SK-N-SH treated with all-trans-retinoic acid at 6 μM for 48 hours (cell line): ENCODE measurements around the gene ARHGAP18.

Source experiments
- ATAC-seq: fragments of 200-7000 bp; cut with Tn5 transposase; 3 replicates; pipeline ENCODE4 v1.9.1; 2020; ENCODE audit warnings: mild to moderate bottlenecking, moderate library complexity
- ARNTL ChIP-seq: fragments of 450-650 bp; formaldehyde crosslinking; IDR thresholded peaks from 2 replicates; pipeline ENCODE4 v1.5.0; 2020; ENCODE audit warnings: low read depth, mild to moderate bottlenecking, moderate library complexity, borderline replicate concordance
- BACH2 ChIP-seq: fragments of 250-450 bp; sonication (Bioruptor Pico); IDR thresholded peaks from 2 replicates; pipeline ENCODE4 v1.9.0; 2021; ENCODE audit warnings: mild to moderate bottlenecking, borderline replicate concordance
- CSDC2 ChIP-seq: fragments of 250-450 bp; sonication (Bioruptor Pico); IDR thresholded peaks from 2 replicates; pipeline ENCODE4 v1.5.0; 2020; ENCODE audit warnings: mild to moderate bottlenecking, moderate library complexity
- ESRRG ChIP-seq: fragments of 250-450 bp; sonication (Bioruptor Pico); IDR thresholded peaks from 2 replicates; pipeline ENCODE4 v1.6.1; 2021; ENCODE audit warnings: mild to moderate bottlenecking
- GLIS3 ChIP-seq: fragments of 250-450 bp; sonication (Bioruptor Pico); IDR thresholded peaks from 2 replicates; pipeline ENCODE4 v1.5.0; 2020; ENCODE audit warnings: mild to moderate bottlenecking, moderate library complexity
- ISL1 ChIP-seq: fragments of 250-450 bp; sonication (Bioruptor Pico); IDR thresholded peaks from 2 replicates; pipeline ENCODE4 v2.1.2; 2022; ENCODE audit warnings: mild to moderate bottlenecking, moderate library complexity
- OSR1 ChIP-seq: fragments of 250-450 bp; sonication (Bioruptor Pico); IDR thresholded peaks from 2 replicates; pipeline ENCODE4 v1.8.0; 2022; ENCODE audit warnings: moderate library complexity, mild to moderate bottlenecking, inconsistent platforms
- PPARA ChIP-seq: fragments of 250-450 bp; sonication (Bioruptor Pico); IDR thresholded peaks from 2 replicates; pipeline ENCODE4 v1.5.0; 2020; ENCODE audit warnings: mild to moderate bottlenecking, borderline replicate concordance
- RARB ChIP-seq: fragments of 250-450 bp; sonication (Bioruptor Pico); IDR thresholded peaks from 2 replicates; pipeline ENCODE4 v1.8.0; 2021; ENCODE audit warnings: mild to moderate bottlenecking, moderate library complexity
- SNAI2 ChIP-seq: fragments of 250-450 bp; sonication (Bioruptor Pico); IDR thresholded peaks from 2 replicates; pipeline ENCODE4 v1.5.0; 2020; ENCODE audit warnings: mild to moderate bottlenecking, moderate library complexity
- TCF4 ChIP-seq: fragments of 250-450 bp; sonication (Bioruptor Pico); IDR thresholded peaks from 2 replicates; pipeline ENCODE4 v1.8.0; 2021; ENCODE audit warnings: mild to moderate bottlenecking, moderate library complexity, borderline replicate concordance
- TOX ChIP-seq: fragments of 250-450 bp; sonication (Bioruptor Pico); IDR thresholded peaks from 2 replicates; pipeline ENCODE4 v1.8.0; 2021; ENCODE audit warnings: mild to moderate bottlenecking, moderate library complexity, borderline replicate concordance
- ZC3H10 ChIP-seq: fragments of 250-450 bp; sonication (Bioruptor Pico); IDR thresholded peaks from 2 replicates; pipeline ENCODE4 v1.5.1; 2021; ENCODE audit warnings: mild to moderate bottlenecking, moderate library complexity
- ZFP3 ChIP-seq: fragments of 250-450 bp; sonication (Bioruptor Pico); IDR thresholded peaks from 2 replicates; pipeline ENCODE4 v1.5.0; 2020; ENCODE audit warnings: mild to moderate bottlenecking, moderate library complexity
- ZFP30 ChIP-seq: fragments of 450-650 bp; formaldehyde crosslinking; IDR thresholded peaks from 2 replicates; pipeline ENCODE4 v1.5.0; 2022; ENCODE audit warnings: mild to moderate bottlenecking, moderate library complexity
- ZNF565 ChIP-seq: fragments of 450-650 bp; formaldehyde crosslinking; conservative IDR thresholded peaks from 2 replicates; pipeline ENCODE4 v1.5.0; 2020; ENCODE audit warnings: low read depth, mild to moderate bottlenecking, moderate library complexity
- ZNF8 ChIP-seq: fragments of 450-650 bp; formaldehyde crosslinking; IDR thresholded peaks from 2 replicates; pipeline ENCODE4 v1.5.0; 2020; ENCODE audit warnings: mild to moderate bottlenecking, moderate library complexity
- TF ChIP-seq, protein P1 (sequence below): fragments of 250-450 bp; sonication (Bioruptor Pico); IDR thresholded peaks from 2 replicates; pipeline ENCODE4 v1.8.0; 2021; ENCODE audit warnings: low read depth, mild to moderate bottlenecking, moderate library complexity, borderline replicate concordance
- TF ChIP-seq, protein P2 (sequence below): fragments of 250-450 bp; sonication (Bioruptor Pico); IDR thresholded peaks from 2 replicates; pipeline ENCODE4 v1.8.0; 2020; ENCODE audit warnings: mild to moderate bottlenecking, moderate library complexity, borderline replicate concordance
- TF ChIP-seq, protein P3 (sequence below): fragments of 250-450 bp; sonication (Bioruptor Pico); IDR thresholded peaks from 2 replicates; pipeline ENCODE4 v1.5.0; 2020; ENCODE audit warnings: mild to moderate bottlenecking, moderate library complexity

The ARHGAP18 gene

DNA sequence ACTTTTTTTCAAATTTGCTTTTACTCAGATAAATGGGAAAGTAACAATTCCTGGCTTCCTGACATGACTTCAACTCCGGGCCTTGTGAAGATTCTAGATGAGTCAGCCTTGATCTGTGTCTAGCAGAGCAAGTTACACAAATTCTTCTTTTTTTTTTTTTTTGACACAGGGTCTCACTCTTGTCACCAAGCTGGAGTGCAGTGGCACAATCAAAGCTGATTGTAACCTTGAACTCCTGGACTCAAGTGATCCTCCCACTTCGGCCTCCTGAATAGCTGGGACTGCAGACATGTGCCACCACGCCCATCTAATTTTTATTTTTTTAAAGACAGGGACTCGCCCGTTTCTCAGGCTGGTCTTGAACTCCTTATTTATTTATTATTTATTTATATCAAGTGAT lies 7.3 kb upstream of the ARHGAP18 start:
- TF ChIP-seq SNAI2 (no peak), TCF4 (CRISPR knock-in tag) (no peak), BACH2 (CRISPR knock-in tag) (no peak), ESRRG (CRISPR knock-in tag) (no peak), TOX (CRISPR knock-in tag) (no peak), ZNF8 (no peak), GLIS3 (no peak), ISL1 (CRISPR knock-in tag) (no peak), PPARA (CRISPR knock-in tag) (no peak), ZFP3 (CRISPR knock-in tag) (no peak), RARB (CRISPR knock-in tag) (no peak), CSDC2 (no peak), ARNTL (CRISPR knock-in tag) (no peak)
- TF ChIP-seq, protein P1, sequence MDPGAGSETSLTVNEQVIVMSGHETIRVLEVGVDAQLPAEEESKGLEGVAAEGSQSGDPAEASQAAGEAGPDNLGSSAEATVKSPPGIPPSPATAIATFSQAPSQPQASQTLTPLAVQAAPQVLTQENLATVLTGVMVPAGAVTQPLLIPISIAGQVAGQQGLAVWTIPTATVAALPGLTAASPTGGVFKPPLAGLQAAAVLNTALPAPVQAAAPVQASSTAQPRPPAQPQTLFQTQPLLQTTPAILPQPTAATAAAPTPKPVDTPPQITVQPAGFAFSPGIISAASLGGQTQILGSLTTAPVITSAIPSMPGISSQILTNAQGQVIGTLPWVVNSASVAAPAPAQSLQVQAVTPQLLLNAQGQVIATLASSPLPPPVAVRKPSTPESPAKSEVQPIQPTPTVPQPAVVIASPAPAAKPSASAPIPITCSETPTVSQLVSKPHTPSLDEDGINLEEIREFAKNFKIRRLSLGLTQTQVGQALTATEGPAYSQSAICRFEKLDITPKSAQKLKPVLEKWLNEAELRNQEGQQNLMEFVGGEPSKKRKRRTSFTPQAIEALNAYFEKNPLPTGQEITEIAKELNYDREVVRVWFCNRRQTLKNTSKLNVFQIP (CRISPR knock-in tag), result no peak
- TF ChIP-seq, protein P2, sequence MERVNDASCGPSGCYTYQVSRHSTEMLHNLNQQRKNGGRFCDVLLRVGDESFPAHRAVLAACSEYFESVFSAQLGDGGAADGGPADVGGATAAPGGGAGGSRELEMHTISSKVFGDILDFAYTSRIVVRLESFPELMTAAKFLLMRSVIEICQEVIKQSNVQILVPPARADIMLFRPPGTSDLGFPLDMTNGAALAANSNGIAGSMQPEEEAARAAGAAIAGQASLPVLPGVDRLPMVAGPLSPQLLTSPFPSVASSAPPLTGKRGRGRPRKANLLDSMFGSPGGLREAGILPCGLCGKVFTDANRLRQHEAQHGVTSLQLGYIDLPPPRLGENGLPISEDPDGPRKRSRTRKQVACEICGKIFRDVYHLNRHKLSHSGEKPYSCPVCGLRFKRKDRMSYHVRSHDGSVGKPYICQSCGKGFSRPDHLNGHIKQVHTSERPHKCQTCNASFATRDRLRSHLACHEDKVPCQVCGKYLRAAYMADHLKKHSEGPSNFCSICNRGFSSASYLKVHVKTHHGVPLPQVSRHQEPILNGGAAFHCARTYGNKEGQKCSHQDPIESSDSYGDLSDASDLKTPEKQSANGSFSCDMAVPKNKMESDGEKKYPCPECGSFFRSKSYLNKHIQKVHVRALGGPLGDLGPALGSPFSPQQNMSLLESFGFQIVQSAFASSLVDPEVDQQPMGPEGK (CRISPR knock-in tag), result no peak
- TF ChIP-seq, all 23 proteins: peak for 0
- peak; percentile 72 for ATAC-seq

DNA sequence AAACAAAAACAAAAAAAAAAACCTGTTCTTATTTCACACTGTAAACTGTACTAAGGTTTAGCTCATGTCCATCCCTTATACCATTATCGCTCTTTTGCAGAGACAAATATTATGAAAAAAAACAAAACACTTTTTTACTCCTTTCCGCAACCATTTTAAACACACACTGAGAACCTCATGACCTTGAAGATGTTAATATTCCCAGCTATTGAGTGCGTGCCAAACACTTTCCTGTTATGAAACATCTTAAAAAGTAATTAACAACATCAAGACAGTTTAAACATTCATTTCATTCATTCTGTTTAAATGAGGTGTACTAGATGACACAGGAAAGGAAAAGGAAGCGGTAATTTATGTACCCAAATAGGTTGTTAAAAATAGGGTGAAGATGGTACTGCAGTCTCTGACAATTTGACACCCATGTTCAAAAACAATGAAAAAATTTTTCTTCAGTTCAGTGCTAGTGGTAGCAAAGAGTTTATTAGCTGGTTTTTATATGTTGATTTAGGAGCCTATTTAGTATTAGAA lies 3.9 kb upstream of the ARHGAP18 start:
- ATAC-seq, result no peak
- TF ChIP-seq, protein P1 (CRISPR knock-in tag), result no peak
- TF ChIP-seq ZFP3 (CRISPR knock-in tag) (no peak), ZFP30 (CRISPR knock-in tag) (no peak), PPARA (CRISPR knock-in tag) (no peak), SNAI2 (no peak), RARB (CRISPR knock-in tag) (no peak), ZC3H10 (CRISPR knock-in tag) (no peak), TCF4 (CRISPR knock-in tag) (no peak), OSR1 (CRISPR knock-in tag) (no peak), ZNF565 (CRISPR knock-in tag) (no peak), ZNF8 (no peak)

DNA sequence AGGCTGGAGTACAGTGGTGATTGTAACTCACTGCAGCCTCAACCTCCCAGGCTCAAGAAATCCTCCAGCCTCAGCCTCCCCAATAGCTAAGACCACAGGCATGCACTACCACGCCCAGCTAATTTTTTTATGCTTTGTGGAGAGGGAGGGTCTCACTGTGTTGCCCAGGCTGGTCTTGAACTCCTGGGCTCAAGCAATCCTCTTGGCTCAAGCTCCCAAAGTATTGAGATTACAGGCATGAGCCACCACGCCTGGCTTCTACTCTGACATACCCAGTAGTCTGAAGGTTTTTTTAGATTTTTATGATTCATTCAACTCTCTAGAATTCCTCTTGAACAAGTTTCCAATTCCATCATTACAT lies 1.3 kb upstream of the ARHGAP18 start:
- ATAC-seq, result no peak
- TF ChIP-seq RARB (CRISPR knock-in tag) (no peak), ZFP30 (CRISPR knock-in tag) (no peak), ARNTL (CRISPR knock-in tag) (no peak)
- TF ChIP-seq, protein P3, sequence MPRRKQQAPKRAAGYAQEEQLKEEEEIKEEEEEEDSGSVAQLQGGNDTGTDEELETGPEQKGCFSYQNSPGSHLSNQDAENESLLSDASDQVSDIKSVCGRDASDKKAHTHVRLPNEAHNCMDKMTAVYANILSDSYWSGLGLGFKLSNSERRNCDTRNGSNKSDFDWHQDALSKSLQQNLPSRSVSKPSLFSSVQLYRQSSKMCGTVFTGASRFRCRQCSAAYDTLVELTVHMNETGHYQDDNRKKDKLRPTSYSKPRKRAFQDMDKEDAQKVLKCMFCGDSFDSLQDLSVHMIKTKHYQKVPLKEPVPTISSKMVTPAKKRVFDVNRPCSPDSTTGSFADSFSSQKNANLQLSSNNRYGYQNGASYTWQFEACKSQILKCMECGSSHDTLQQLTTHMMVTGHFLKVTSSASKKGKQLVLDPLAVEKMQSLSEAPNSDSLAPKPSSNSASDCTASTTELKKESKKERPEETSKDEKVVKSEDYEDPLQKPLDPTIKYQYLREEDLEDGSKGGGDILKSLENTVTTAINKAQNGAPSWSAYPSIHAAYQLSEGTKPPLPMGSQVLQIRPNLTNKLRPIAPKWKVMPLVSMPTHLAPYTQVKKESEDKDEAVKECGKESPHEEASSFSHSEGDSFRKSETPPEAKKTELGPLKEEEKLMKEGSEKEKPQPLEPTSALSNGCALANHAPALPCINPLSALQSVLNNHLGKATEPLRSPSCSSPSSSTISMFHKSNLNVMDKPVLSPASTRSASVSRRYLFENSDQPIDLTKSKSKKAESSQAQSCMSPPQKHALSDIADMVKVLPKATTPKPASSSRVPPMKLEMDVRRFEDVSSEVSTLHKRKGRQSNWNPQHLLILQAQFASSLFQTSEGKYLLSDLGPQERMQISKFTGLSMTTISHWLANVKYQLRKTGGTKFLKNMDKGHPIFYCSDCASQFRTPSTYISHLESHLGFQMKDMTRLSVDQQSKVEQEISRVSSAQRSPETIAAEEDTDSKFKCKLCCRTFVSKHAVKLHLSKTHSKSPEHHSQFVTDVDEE (CRISPR knock-in tag), result no peak
